GM20431 (cell line): ENCODE measurements around the gene DICER1.

Experiments used
- in situ Hi-C: fragments of 300-500 bp; cut with MseI, MboI; formaldehyde crosslinking; loops from one replicate; pipeline ENCODE4 v1.15.0; 2020; ENCODE audit warnings: low sequenced_read_pairs; ENCODE audit not compliant: unreplicated experiment

DICER1 gene

GRCh38 chr14:95095996-95096395 lies 61.3 kb downstream of the DICER1 start:
- in situ Hi-C loops: no loop called here

- in situ Hi-C loops: no loop called here
Observed at GRCh38 chr14:95092723-95093122, 64.6 kb downstream of the DICER1 start.

GRCh38 chr14:95091581-95091980 lies 65.7 kb downstream of the DICER1 start:
- in situ Hi-C loops: no loop called here

GRCh38 chr14:95088665-95089064 lies 68.7 kb downstream of the DICER1 start:
- in situ Hi-C loops: no loop called here

- in situ Hi-C loops: no loop called here
Observed at GRCh38 chr14:95087619-95088018, 69.7 kb downstream of the DICER1 start.

- in situ Hi-C loops: no loop called here
Observed at GRCh38 chr14:95085321-95085720, 72.0 kb downstream of the DICER1 start.

- in situ Hi-C loops: no loop called here
Observed at GRCh38 chr14:95078867-95079266, 78.5 kb downstream of the DICER1 start.

- in situ Hi-C loops: no loop called here
Observed at GRCh38 chr14:95077345-95077744, 80.0 kb downstream of the DICER1 start.

- in situ Hi-C loops: no loop called here
Observed at GRCh38 chr14:95075789-95076188, 81.5 kb downstream of the DICER1 start.

GRCh38 chr14:95073947-95074346 lies 83.4 kb downstream of the DICER1 start:
- in situ Hi-C loops: no loop called here

GRCh38 chr14:95072310-95072905 lies 84.9 kb downstream of the DICER1 start:
- in situ Hi-C loops: no loop called here

GRCh38 chr14:95071649-95072280 lies 85.6 kb downstream of the DICER1 start:
- in situ Hi-C loops: no loop called here

GRCh38 chr14:95070748-95071435 lies 86.4 kb downstream of the DICER1 start:
- in situ Hi-C loops: no loop called here

GRCh38 chr14:95069547-95069946 lies 87.8 kb downstream of the DICER1 start:
- in situ Hi-C loops: no loop called here

GRCh38 chr14:95069018-95069417 lies 88.3 kb downstream of the DICER1 start:
- in situ Hi-C loops: no loop called here

GRCh38 chr14:95068521-95068920 lies 88.8 kb downstream of the DICER1 start:
- in situ Hi-C loops: no loop called here

GRCh38 chr14:95068080-95068479 lies 89.2 kb downstream of the DICER1 start:
- in situ Hi-C loops: no loop called here

GRCh38 chr14:95067526-95067925 lies 89.8 kb downstream of the DICER1 start:
- in situ Hi-C loops: no loop called here

GRCh38 chr14:95066427-95066986 lies 90.8 kb downstream of the DICER1 start:
- in situ Hi-C loops: no loop called here

GRCh38 chr14:95065411-95065810 lies 91.9 kb downstream of the DICER1 start:
- in situ Hi-C loops: no loop called here

- in situ Hi-C loops: no loop called here
Observed at GRCh38 chr14:95064734-95065133, 92.6 kb downstream of the DICER1 start.
